ENCODE measurements around the gene ZNF768. TPM values are rescaled to one million over a fixed set of nuclear protein-coding genes. Genes with fewer than 3 reads are reported as not detected.

Gene ZNF768
- total RNA-seq (10 to 100 TPM; 22.3 to 22.8 TPM), polyA plus RNA-seq (10 to 100 TPM; 29.9 to 40.2 TPM)
- long read RNA-seq, donor 1, partial matches to known transcripts = 0 of 7 reads
- long read RNA-seq, donor 1, other reads (novel, unspliced or antisense) = 5 of 7 reads
- long read RNA-seq, donor 2, transcript ZNF768-201 (2 exons, 2,315 nt) = major isoform, 6 of 13 reads
- long read RNA-seq, donor 2, partial matches to known transcripts = 0 of 13 reads
- long read RNA-seq, donor 2, other reads (novel, unspliced or antisense) = 7 of 13 reads

- WGBS, 2 donors = 1 to 2% methylated on average over 29 to 73 of the region's 73 CpGs
- peak within 1 kb of the TSS; percentile 88 for H3K4me3 ChIP-seq (ENCODE audit: low read length in 2 of 2)
- intact Hi-C loops (cut with DNase I) = loop anchor here in 1 of 2 donors (2.0 to 5.0 kb wide), 2 partner anchors 79 to 95 kb away; partner anchors contain the start of genes DCTPP1 and SEPHS2
- no peaks in the 10 kb centered on the region for H3K9me3 ChIP-seq (ENCODE audit: control insufficient read depth, low read length)
- H3K4me1 ChIP-seq (ENCODE audit: control insufficient read depth in 1 of 2, insufficient read depth in 2 of 2, low read length in 2 of 2) = no peaks in the 10 kb centered on the region
- no peaks in the 10 kb centered on the region for H3K36me3 ChIP-seq (ENCODE audit: control insufficient read depth in 1 of 2, insufficient read depth in 2 of 2, low read length in 1 of 2)
- ATAC-seq (ENCODE audit: low FRiP score) (peak; percentile 45), DNase-seq (peak; percentile 64 to 83)
- no peaks in the 10 kb centered on the region for H3K27me3 ChIP-seq (ENCODE audit: control insufficient read depth in 1 of 2, insufficient read depth in 2 of 2, low read length in 1 of 2)
- H3K27ac ChIP-seq (ENCODE audit: low read depth in 1 of 2, low read length in 2 of 2) = peak within 1 kb of the TSS in 1 of 2 donors; percentile 78
These were observed at the start of gene ZNF768 for GRCh38 chr16:30526137-30526822. ZNF768 (minus strand) TSS chr16:30526566; CDS start chr16:30526413, 153 bp downstream.

GRCh38 chr16:30574678-30575077 lies 48.3 kb upstream of the ZNF768 start:
- H3K27me3 ChIP-seq (ENCODE audit: control insufficient read depth in 1 of 2, insufficient read depth in 2 of 2, low read length in 1 of 2) = no peaks in the 10 kb centered on the region
- intact Hi-C loops (cut with DNase I) = loop anchor here in 1 of 2 donors (5.0 kb wide), 1 partner anchor 78 kb away; the partner anchor contains the start of gene PRR14
- ATAC-seq (ENCODE audit: low FRiP score) (no peak), DNase-seq (no peak)
- peaks cover 0 to 3% of the 10 kb centered on the region in 2 donors for H3K36me3 ChIP-seq (ENCODE audit: control insufficient read depth in 1 of 2, insufficient read depth in 2 of 2, low read length in 1 of 2)
- H3K27ac ChIP-seq (ENCODE audit: low read depth in 1 of 2, low read length in 2 of 2) = no peak overlapping the region
- H3K9me3 ChIP-seq (ENCODE audit: control insufficient read depth, low read length) = no peaks in the 10 kb centered on the region
- no peaks in the 10 kb centered on the region for H3K4me1 ChIP-seq (ENCODE audit: control insufficient read depth in 1 of 2, insufficient read depth in 2 of 2, low read length in 2 of 2)
- H3K4me3 ChIP-seq (ENCODE audit: low read length in 2 of 2) = no peak overlapping the region
- 86 to 89% methylated on average over 1 of the region's 1 CpG for WGBS, 2 donors

- Histone ChIP-seq H3K4me3 (ENCODE audit: low read length in 2 of 2) (peak within 1 kb of the TSS; percentile 16 to 85), H3K36me3 (ENCODE audit: control insufficient read depth in 1 of 2, insufficient read depth in 2 of 2, low read length in 1 of 2) (peaks cover 0 to 3% of the 10 kb centered on the region in 2 donors), H3K4me1 (ENCODE audit: control insufficient read depth in 1 of 2, insufficient read depth in 2 of 2, low read length in 2 of 2) (no peaks in the 10 kb centered on the region), H3K9me3 (ENCODE audit: control insufficient read depth, low read length) (no peaks in the 10 kb centered on the region), H3K27ac (ENCODE audit: low read depth in 1 of 2, low read length in 2 of 2) (peak within 1 kb of the TSS; percentile 65 to 73), H3K27me3 (ENCODE audit: control insufficient read depth in 1 of 2, insufficient read depth in 2 of 2, low read length in 1 of 2) (no peaks in the 10 kb centered on the region)
- ATAC-seq (ENCODE audit: low FRiP score) (peak; percentile 95), DNase-seq (peak; percentile 97 to 98)
- WGBS, 2 donors = 0 to 1% methylated on average over 57 to 67 of the region's 67 CpGs
- intact Hi-C loops (cut with DNase I) = loop anchor here in 1 of 2 donors (1.0 to 5.0 kb wide), 2 partner anchors 13 to 81 kb away; partner anchors contain the start of genes PRR14 and ZNF764
These were observed 45.3 kb upstream of the ZNF768 start, which contains the start of gene ZNF688 for GRCh38 chr16:30571445-30572322. ZNF688 (minus strand) TSS chr16:30571714; CDS start chr16:30571629, 85 bp downstream.

- H3K4me1 ChIP-seq (ENCODE audit: control insufficient read depth in 1 of 2, insufficient read depth in 2 of 2, low read length in 2 of 2) = no peaks in the 10 kb centered on the region
- WGBS, 2 donors = 4 to 6% methylated on average over 22 of the region's 22 CpGs
- intact Hi-C loops (cut with DNase I) = loop anchor here in 1 of 2 donors (1.0 to 5.0 kb wide), 2 partner anchors 13 to 81 kb away; partner anchors contain the start of genes PRR14 and ZNF764
- H3K4me3 ChIP-seq (ENCODE audit: low read length in 2 of 2) = peak overlapping the region; percentile 16 to 85
- ATAC-seq (ENCODE audit: low FRiP score) (peak; percentile 34), DNase-seq (peak in 1 of 2 donors; percentile 55)
- H3K9me3 ChIP-seq (ENCODE audit: control insufficient read depth, low read length) = no peaks in the 10 kb centered on the region
- H3K36me3 ChIP-seq (ENCODE audit: control insufficient read depth in 1 of 2, insufficient read depth in 2 of 2, low read length in 1 of 2) = no peaks in the 10 kb centered on the region
- H3K27ac ChIP-seq (ENCODE audit: low read depth in 1 of 2, low read length in 2 of 2) = peak overlapping the region; percentile 65 to 73
- H3K27me3 ChIP-seq (ENCODE audit: control insufficient read depth in 1 of 2, insufficient read depth in 2 of 2, low read length in 1 of 2) = no peaks in the 10 kb centered on the region
These were observed 44.5 kb upstream of the ZNF768 start for GRCh38 chr16:30570636-30571444.

GRCh38 chr16:30569746-30570635 lies 43.6 kb upstream of the ZNF768 start:
- intact Hi-C loops (cut with DNase I) = loop anchor here in 1 of 2 donors (5.0 kb wide), 1 partner anchor 82 kb away; the partner anchor contains the start of gene PRR14
- no peak overlapping the region for H3K4me3 ChIP-seq (ENCODE audit: low read length in 2 of 2)
- WGBS, 2 donors = 84 to 89% methylated on average over 44 of the region's 44 CpGs
- no peak for DNase-seq
- no peaks in the 10 kb centered on the region for H3K4me1 ChIP-seq (ENCODE audit: control insufficient read depth in 1 of 2, insufficient read depth in 2 of 2, low read length in 2 of 2)
- no peak for ATAC-seq (ENCODE audit: low FRiP score)
- no peaks in the 10 kb centered on the region for H3K9me3 ChIP-seq (ENCODE audit: control insufficient read depth, low read length)
- H3K27ac ChIP-seq (ENCODE audit: low read depth in 1 of 2, low read length in 2 of 2) = no peak overlapping the region
- H3K27me3 ChIP-seq (ENCODE audit: control insufficient read depth in 1 of 2, insufficient read depth in 2 of 2, low read length in 1 of 2) = no peaks in the 10 kb centered on the region
- no peaks in the 10 kb centered on the region for H3K36me3 ChIP-seq (ENCODE audit: control insufficient read depth in 1 of 2, insufficient read depth in 2 of 2, low read length in 1 of 2)

GRCh38 chr16:30569281-30569680 lies 42.9 kb upstream of the ZNF768 start:
- H3K27ac ChIP-seq (ENCODE audit: low read depth in 1 of 2, low read length in 2 of 2) = no peak overlapping the region

GRCh38 chr16:30567991-30568638 lies 41.7 kb upstream of the ZNF768 start:
- 69 to 72% methylated on average over 6 of the region's 6 CpGs for WGBS, 2 donors
- Histone ChIP-seq H3K4me3 (ENCODE audit: low read length in 2 of 2) (no peak overlapping the region), H3K27ac (ENCODE audit: low read depth in 1 of 2, low read length in 2 of 2) (no peak overlapping the region), H3K4me1 (ENCODE audit: control insufficient read depth in 1 of 2, insufficient read depth in 2 of 2, low read length in 2 of 2) (no peaks in the 10 kb centered on the region), H3K36me3 (ENCODE audit: control insufficient read depth in 1 of 2, insufficient read depth in 2 of 2, low read length in 1 of 2) (no peaks in the 10 kb centered on the region), H3K9me3 (ENCODE audit: control insufficient read depth, low read length) (no peaks in the 10 kb centered on the region), H3K27me3 (ENCODE audit: control insufficient read depth in 1 of 2, insufficient read depth in 2 of 2, low read length in 1 of 2) (no peaks in the 10 kb centered on the region)
- DNase-seq (peak in 1 of 2 donors; percentile 57), ATAC-seq (ENCODE audit: low FRiP score) (no peak)
- intact Hi-C loops (cut with DNase I) = no loop called here

More at GRCh38 chr16:30569281-30569680, 42.9 kb upstream of the ZNF768 start:
- Histone ChIP-seq H3K4me1 (ENCODE audit: control insufficient read depth in 1 of 2, insufficient read depth in 2 of 2, low read length in 2 of 2) (no peaks in the 10 kb centered on the region), H3K36me3 (ENCODE audit: control insufficient read depth in 1 of 2, insufficient read depth in 2 of 2, low read length in 1 of 2) (no peaks in the 10 kb centered on the region), H3K4me3 (ENCODE audit: low read length in 2 of 2) (no peak overlapping the region), H3K9me3 (ENCODE audit: control insufficient read depth, low read length) (no peaks in the 10 kb centered on the region), H3K27me3 (ENCODE audit: control insufficient read depth in 1 of 2, insufficient read depth in 2 of 2, low read length in 1 of 2) (no peaks in the 10 kb centered on the region)
- ATAC-seq (ENCODE audit: low FRiP score) = no peak
- intact Hi-C loops (cut with DNase I) = no loop called here
- DNase-seq = no peak
- 90 to 95% methylated on average over 3 of the region's 3 CpGs for WGBS, 2 donors

Measured in aorta (tissue), 5 donors.